Left kidney (tissue), 2 donors: Measurements from ENCODE around the gene PTPA. TPM values are rescaled to one million over a fixed set of nuclear protein-coding genes. Genes with fewer than 3 reads are reported as not detected.

Source experiments
- DNase-seq: peaks from one replicate; pipeline ENCODE4 v3.0.0-alpha.2; 2013
- polyA plus RNA-seq: library from polyadenylated mRNA; unstranded; fragments of 120-200 nt; gene quantifications from one replicate; pipeline ENCODE4 v1.2.1, GENCODE V29; 2013; ENCODE audit not compliant: insufficient read length

Gene PTPA
- polyA plus RNA-seq, 1 donor = 104 TPM

- no peak for DNase-seq
Observed at GRCh38 chr9:129079829-129080228, 31.4 kb upstream of the PTPA start.

- DNase-seq = no peak
Observed at GRCh38 chr9:129080298-129080600, 31.0 kb upstream of the PTPA start.

GRCh38 chr9:129080601-129081387 lies 30.4 kb upstream of the PTPA start, which contains the start of gene DOLPP1:
Gene DOLPP1 (plus strand): TSS chr9:129081111. CDS start chr9:129081132, 21 bp downstream.
- DNase-seq = peak; percentile 99

GRCh38 chr9:129081388-129081904 lies 29.8 kb upstream of the PTPA start:
- no peak for DNase-seq

- no peak for DNase-seq
Observed at GRCh38 chr9:129084087-129084486, 27.1 kb upstream of the PTPA start.

GRCh38 chr9:129089246-129089645 lies 22.0 kb upstream of the PTPA start:
- no peak for DNase-seq

GRCh38 chr9:129093602-129094386 lies 17.4 kb upstream of the PTPA start:
- no peak for DNase-seq

GRCh38 chr9:129094387-129095169 lies 16.6 kb upstream of the PTPA start:
- no peak for DNase-seq

GRCh38 chr9:129095170-129095667 lies 16.0 kb upstream of the PTPA start:
- DNase-seq = no peak

GRCh38 chr9:129095908-129096307 lies 15.3 kb upstream of the PTPA start:
- no peak for DNase-seq

GRCh38 chr9:129097671-129098306 lies 13.4 kb upstream of the PTPA start:
- no peak for DNase-seq

- no peak for DNase-seq
Observed at GRCh38 chr9:129098328-129098727, 12.9 kb upstream of the PTPA start.

GRCh38 chr9:129100383-129101169 lies 10.6 kb upstream of the PTPA start:
- DNase-seq = no peak

GRCh38 chr9:129101279-129101678 lies 9.9 kb upstream of the PTPA start:
- no peak for DNase-seq

- DNase-seq = no peak
Observed at GRCh38 chr9:129102095-129102525, 9.1 kb upstream of the PTPA start.

- DNase-seq = peak; percentile 15
Observed at GRCh38 chr9:129102791-129103594, 8.2 kb upstream of the PTPA start.

- DNase-seq = no peak
Observed at GRCh38 chr9:129103595-129103965, 7.6 kb upstream of the PTPA start.

GRCh38 chr9:129104051-129104450 lies 7.2 kb upstream of the PTPA start:
- DNase-seq = no peak

- no peak for DNase-seq
Observed at GRCh38 chr9:129105857-129106694, 5.1 kb upstream of the PTPA start.
